Neural cell (in vitro differentiated cells): Measurements from ENCODE around the gene LRWD1. TPM values are rescaled to one million over a fixed set of nuclear protein-coding genes. Genes with fewer than 3 reads are reported as not detected.

ENCODE experiments used
- H2AFZ ChIP-seq: fragments of 200-600, 300-800 bp; sonication (generic), shearing (Covaris generic); 2 replicates; pipeline ENCODE4 v1.6.0; 2014; ENCODE audit warnings: low read depth, mild to moderate bottlenecking, antibody characterized with exemption, low read length, moderate library complexity
- H3F3A ChIP-seq: fragments of 200-600 bp; shearing (Covaris generic); 2 replicates; pipeline ENCODE4 v1.6.1; 2016; ENCODE audit warnings: mild to moderate bottlenecking, moderate library complexity, mixed read lengths, antibody characterized with exemption, low read length; ENCODE audit not compliant: insufficient read depth, poor library complexity, severe bottlenecking
- H3K27ac ChIP-seq: fragments of 200-600, 300-800 bp; sonication (generic), shearing (Covaris generic); 2 replicates; pipeline ENCODE4 v1.5.1; 2014; ENCODE audit warnings: mild to moderate bottlenecking, low read length, moderate library complexity
- H3K27me3 ChIP-seq: fragments of 300-800, 200-600 bp; sonication (generic), shearing (Covaris generic); 2 replicates; pipeline ENCODE4 v1.6.0; 2014; ENCODE audit warnings: mild to moderate bottlenecking, low read depth, low read length, moderate library complexity; ENCODE audit not compliant: insufficient read depth
- H3K36me3 ChIP-seq: fragments of 300-800, 200-600 bp; sonication (generic), shearing (Covaris generic); 2 replicates; pipeline ENCODE4 v1.5.1; 2014; ENCODE audit warnings: mild to moderate bottlenecking, antibody characterized with exemption, low read length, moderate library complexity; ENCODE audit not compliant: insufficient read depth
- H3K4me2 ChIP-seq: fragments of 300-800, 200-600 bp; sonication (generic), shearing (Covaris generic); 2 replicates; pipeline ENCODE4 v1.6.0; 2014; ENCODE audit warnings: mild to moderate bottlenecking, low read length
- H3K4me3 ChIP-seq: fragments of 300-800, 200-600 bp; sonication (generic), shearing (Covaris generic); 2 replicates; pipeline ENCODE4 v1.5.1; 2014; ENCODE audit warnings: mild to moderate bottlenecking, low read length, moderate library complexity
- H3K79me2 ChIP-seq: fragments of 200-600 bp; shearing (Covaris generic); replicated peaks from 2 replicates; pipeline ENCODE4 v1.6.0; 2014; ENCODE audit warnings: mild to moderate bottlenecking, low read length, moderate library complexity; ENCODE audit not compliant: insufficient read depth
- H3K9ac ChIP-seq: fragments of 300-800, 200-600 bp; sonication (generic), shearing (Covaris generic); 2 replicates; pipeline ENCODE4 v1.6.1; 2016; ENCODE audit warnings: mild to moderate bottlenecking, low read length, mixed read lengths
- H3K9me2 ChIP-seq: fragments of 200-600 bp; shearing (Covaris generic); 2 replicates; pipeline ENCODE4 v1.6.1; 2016; ENCODE audit warnings: mild to moderate bottlenecking, low read length, mixed read lengths; ENCODE audit not compliant: insufficient read depth
- H3K9me3 ChIP-seq: fragments of 200-600, 300-800 bp; sonication (generic), shearing (Covaris generic); 2 replicates; pipeline ENCODE4 v1.6.1; 2016; ENCODE audit warnings: mild to moderate bottlenecking, mixed run types, low read length, moderate library complexity, mixed read lengths
- H4K20me1 ChIP-seq: fragments of 200-600 bp; shearing (Covaris generic); 2 replicates; pipeline ENCODE4 v1.6.1; 2016; ENCODE audit warnings: mild to moderate bottlenecking, mixed run types; ENCODE audit not compliant: insufficient read depth
- CTCF ChIP-seq: fragments of 450-650 bp; IDR thresholded peaks from 2 replicates; pipeline ENCODE4 v1.5.1; 2014; ENCODE audit warnings: antibody characterized with exemption, mild to moderate bottlenecking, moderate library complexity; ENCODE audit not compliant: poor library complexity, severe bottlenecking
- EP300 ChIP-seq: fragments of 450-650 bp; conservative IDR thresholded peaks from 2 replicates; pipeline ENCODE4 v1.6.1; 2014; ENCODE audit warnings: antibody characterized with exemption, mild to moderate bottlenecking, moderate library complexity; ENCODE audit not compliant: poor library complexity, severe bottlenecking
- EZH2 ChIP-seq: fragments of 200-600, 300-800 bp; shearing (Covaris generic), sonication (generic); IDR thresholded peaks from 2 replicates; pipeline ENCODE4 v1.6.1; 2014; ENCODE audit warnings: antibody characterized with exemption, low read length, borderline replicate concordance, mild to moderate bottlenecking; ENCODE audit not compliant: insufficient read depth, poor library complexity, severe bottlenecking
- MXI1 ChIP-seq: fragments of 450-650 bp; conservative IDR thresholded peaks from 2 replicates; pipeline ENCODE4 v1.6.1; 2014; ENCODE audit warnings: antibody characterized with exemption, mild to moderate bottlenecking; ENCODE audit not compliant: poor library complexity, severe bottlenecking
- POLR2AphosphoS5 ChIP-seq: IDR thresholded peaks from 2 replicates; pipeline ENCODE4 v1.6.1; 2012
- RAD21 ChIP-seq: fragments of 450-650 bp; conservative IDR thresholded peaks from 2 replicates; pipeline ENCODE4 v1.6.1; 2014; ENCODE audit warnings: antibody characterized with exemption, mild to moderate bottlenecking, moderate library complexity
- REST ChIP-seq: IDR thresholded peaks from 2 replicates; pipeline ENCODE4 v1.6.1; 2012; ENCODE audit warnings: borderline replicate concordance
- SMC3 ChIP-seq: fragments of 450-650 bp; conservative IDR thresholded peaks from 2 replicates; pipeline ENCODE4 v1.6.1; 2014; ENCODE audit warnings: antibody characterized with exemption, mild to moderate bottlenecking, moderate library complexity; ENCODE audit not compliant: poor library complexity
- TAF1 ChIP-seq: IDR thresholded peaks from 2 replicates; pipeline ENCODE4 v1.6.1; 2012; ENCODE audit warnings: low read depth
- polyA plus RNA-seq: library from polyadenylated mRNA; depleted of rRNA; stranded (reverse); fragments of >200 nt; gene quantifications from 2 replicates; pipeline ENCODE4 v1.2.3, GENCODE V29; 2014

Gene LRWD1
- polyA plus RNA-seq, 1 donor from 2014 or later, result 85.5 TPM

DNA sequence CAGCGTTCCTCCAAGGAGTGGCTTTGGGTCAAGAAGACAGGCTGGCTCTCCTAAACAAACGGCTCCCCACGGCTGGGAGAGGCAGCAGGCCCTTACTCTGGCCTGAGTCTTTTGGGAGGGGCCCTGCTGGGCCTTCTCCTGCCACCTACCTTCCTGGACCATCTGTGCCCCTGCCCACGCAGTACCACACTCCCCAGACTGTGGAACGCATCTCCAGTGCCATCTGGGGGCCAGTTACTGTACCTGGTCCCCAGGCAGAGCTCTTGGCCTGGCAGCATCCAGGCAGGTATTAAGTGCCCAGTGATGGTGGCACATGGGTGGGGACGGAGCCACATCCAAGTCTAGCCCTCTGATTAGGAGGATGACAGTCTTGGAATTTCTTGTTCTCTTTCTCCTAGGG, 14.5 kb upstream of the LRWD1 start:
- Histone ChIP-seq H3K9me3 (no peaks in the 10 kb centered on the region), H3K4me3 (no peak overlapping the region), H3K36me3 (no peaks in the 10 kb centered on the region), H3K9me2 (no peaks in the 10 kb centered on the region), H3K27me3 (no peaks in the 10 kb centered on the region), H3K79me2 (no peaks in the 10 kb centered on the region), H3K27ac (no peak overlapping the region), H4K20me1 (no peaks in the 10 kb centered on the region), H3F3A (no peaks in the 10 kb centered on the region), H2AFZ (no peak overlapping the region), H3K4me2 (no peak overlapping the region), H3K9ac (no peak overlapping the region)
- TF ChIP-seq MXI1 (no peak), POLR2AphosphoS5 (no peak), TAF1 (no peak), SMC3 (no peak), REST (no peak), RAD21 (no peak)

DNA sequence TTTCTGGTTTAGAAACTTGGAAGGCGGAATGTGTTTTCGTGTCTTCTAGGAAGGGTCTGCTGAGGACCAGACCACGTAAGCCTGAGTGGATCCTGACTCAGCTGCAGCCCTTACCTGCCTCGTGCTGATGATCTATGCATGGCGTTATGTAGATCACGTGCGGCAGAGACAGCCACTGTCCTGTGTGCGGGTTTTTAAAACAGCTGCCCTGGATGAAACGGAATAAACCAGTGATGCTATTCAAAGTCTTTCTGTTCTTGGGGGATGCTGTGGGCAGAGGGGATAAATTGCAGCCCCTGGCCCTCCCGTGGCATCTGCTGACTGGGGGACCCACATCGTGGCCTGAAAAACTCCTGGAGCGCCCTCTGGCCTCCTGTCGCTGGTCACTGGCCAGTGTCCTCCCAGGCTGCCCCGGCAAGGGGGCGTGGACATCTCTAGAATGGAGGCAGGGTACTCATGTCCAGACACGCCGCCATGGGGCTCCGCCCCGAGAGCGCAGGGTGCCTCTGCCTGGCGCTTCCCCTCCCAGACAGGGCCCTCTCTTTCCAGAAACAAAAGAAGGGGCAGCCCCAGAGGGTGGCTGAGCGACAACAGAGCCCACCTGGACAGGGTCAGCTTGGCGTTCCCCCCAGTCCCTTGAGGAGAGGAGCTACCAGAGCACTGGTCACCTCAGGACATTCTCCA, 13.3 kb upstream of the LRWD1 start:
- H3K27me3 ChIP-seq, result no peaks in the 10 kb centered on the region
- no peak overlapping the region for H3K9ac ChIP-seq
- no peak overlapping the region for H2AFZ ChIP-seq
- no peak overlapping the region for H3K4me2 ChIP-seq
- H4K20me1 ChIP-seq, result no peaks in the 10 kb centered on the region
- no peak overlapping the region for H3K4me3 ChIP-seq
- H3K27ac ChIP-seq, result no peak overlapping the region
- H3K36me3 ChIP-seq, result no peaks in the 10 kb centered on the region
- no peaks in the 10 kb centered on the region for H3K9me2 ChIP-seq
- H3F3A ChIP-seq, result no peaks in the 10 kb centered on the region
- no peaks in the 10 kb centered on the region for H3K9me3 ChIP-seq
- TF ChIP-seq REST (no peak), SMC3 (no peak), MXI1 (no peak), RAD21 (no peak), POLR2AphosphoS5 (no peak), CTCF (no peak), EP300 (no peak), TAF1 (no peak), EZH2 (no peak)
- H3K79me2 ChIP-seq, result no peaks in the 10 kb centered on the region
